Neural cell (in vitro differentiated cells): ENCODE measurements around the gene GYS2.

Experiments
- CTCF ChIP-seq: fragments of 450-650 bp; IDR thresholded peaks from 2 replicates; pipeline ENCODE4 v1.5.1; 2014; ENCODE audit warnings: antibody characterized with exemption, mild to moderate bottlenecking, moderate library complexity; ENCODE audit not compliant: poor library complexity, severe bottlenecking
- EP300 ChIP-seq: fragments of 450-650 bp; conservative IDR thresholded peaks from 2 replicates; pipeline ENCODE4 v1.6.1; 2014; ENCODE audit warnings: antibody characterized with exemption, mild to moderate bottlenecking, moderate library complexity; ENCODE audit not compliant: poor library complexity, severe bottlenecking
- EZH2 ChIP-seq: fragments of 200-600, 300-800 bp; shearing (Covaris generic), sonication (generic); IDR thresholded peaks from 2 replicates; pipeline ENCODE4 v1.6.1; 2014; ENCODE audit warnings: antibody characterized with exemption, low read length, borderline replicate concordance, mild to moderate bottlenecking; ENCODE audit not compliant: insufficient read depth, poor library complexity, severe bottlenecking
- MXI1 ChIP-seq: fragments of 450-650 bp; conservative IDR thresholded peaks from 2 replicates; pipeline ENCODE4 v1.6.1; 2014; ENCODE audit warnings: antibody characterized with exemption, mild to moderate bottlenecking; ENCODE audit not compliant: poor library complexity, severe bottlenecking
- POLR2AphosphoS5 ChIP-seq: IDR thresholded peaks from 2 replicates; pipeline ENCODE4 v1.6.1; 2012
- RAD21 ChIP-seq: fragments of 450-650 bp; conservative IDR thresholded peaks from 2 replicates; pipeline ENCODE4 v1.6.1; 2014; ENCODE audit warnings: antibody characterized with exemption, mild to moderate bottlenecking, moderate library complexity
- REST ChIP-seq: IDR thresholded peaks from 2 replicates; pipeline ENCODE4 v1.6.1; 2012; ENCODE audit warnings: borderline replicate concordance
- SMC3 ChIP-seq: fragments of 450-650 bp; conservative IDR thresholded peaks from 2 replicates; pipeline ENCODE4 v1.6.1; 2014; ENCODE audit warnings: antibody characterized with exemption, mild to moderate bottlenecking, moderate library complexity; ENCODE audit not compliant: poor library complexity
- TAF1 ChIP-seq: IDR thresholded peaks from 2 replicates; pipeline ENCODE4 v1.6.1; 2012; ENCODE audit warnings: low read depth

- TF ChIP-seq EZH2 (no peak), TAF1 (no peak), CTCF (no peak), POLR2AphosphoS5 (no peak), RAD21 (no peak), EP300 (no peak), SMC3 (no peak), REST (no peak), MXI1 (no peak)
Observed at GRCh38 chr12:21598651-21599050, 6.0 kb downstream of the GYS2 start.
